HFFc6 (cell line): Measurements from ENCODE around the gene INPP4B. TPM values are rescaled to one million over a fixed set of nuclear protein-coding genes. Genes with fewer than 3 reads are reported as not detected.

Experiments
- DNase-seq: peaks from one replicate; pipeline ENCODE4 v3.0.0-alpha.2; 2018
- H3K27ac Mint-ChIP-seq: 2 replicates; pipeline ENCODE4 v1.8.0; 2020; ENCODE audit warnings: mild to moderate bottlenecking, mixed read lengths
- H3K27me3 Mint-ChIP-seq: 2 replicates; pipeline ENCODE4 v1.8.0; 2021; ENCODE audit warnings: mild to moderate bottlenecking, moderate library complexity, mixed read lengths; ENCODE audit not compliant: insufficient read depth
- H3K36me3 Mint-ChIP-seq: 2 replicates; pipeline ENCODE4 v1.8.0; 2021; ENCODE audit warnings: low read depth, mixed read lengths
- H3K4me1 Mint-ChIP-seq: 2 replicates; pipeline ENCODE4 v1.8.0; 2020; ENCODE audit warnings: low read depth, mixed read lengths
- H3K4me3 Mint-ChIP-seq: 2 replicates; pipeline ENCODE4 v1.8.0; 2020; ENCODE audit warnings: mild to moderate bottlenecking, moderate library complexity, mixed read lengths
- H3K9me3 Mint-ChIP-seq: 2 replicates; pipeline ENCODE4 v1.8.0; 2020; ENCODE audit warnings: mild to moderate bottlenecking, mixed read lengths
- total RNA-seq, 6 experiments: library from RNA; stranded (reverse); fragmentation: NEBNext Ultra II Directional; extraction: Animal tissue kit (Norgen Biotek cat#: 25700); gene quantifications; 2 replicates in 1 of 6; 3 replicates in 5 of 6; pipeline ENCODE4 v1.2.3, GENCODE V29; 2021
- TF ChIP-seq, protein P1 (sequence below): fragments of 200-600 bp; sonication (generic); IDR thresholded peaks from 2 replicates; pipeline ENCODE4 v1.5.0; 2021; ENCODE audit warnings: antibody characterized with exemption, mild to moderate bottlenecking

INPP4B gene
- total RNA-seq, 6 experiments from 2014 or later, result 36.1 to 48.9 (median 40.1) TPM

DNA sequence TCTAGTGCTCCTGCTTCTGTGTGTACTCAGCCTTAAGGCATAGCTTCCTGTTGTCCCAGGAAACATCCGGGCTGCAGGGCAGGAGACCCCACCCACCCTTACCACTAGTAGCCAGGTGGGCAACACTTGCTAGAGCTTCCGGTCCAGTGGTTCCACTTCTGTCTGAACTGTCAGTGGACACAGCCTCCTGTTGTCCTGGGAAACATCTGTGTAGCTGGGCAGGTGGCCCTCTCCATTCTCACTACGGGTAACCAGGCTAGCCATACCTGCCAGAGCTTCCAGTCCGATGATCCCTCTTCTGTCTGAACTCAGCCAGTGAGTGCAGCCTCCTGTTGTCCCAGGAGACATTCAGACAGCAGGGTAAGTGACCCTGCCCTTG lies 372.2 kb downstream of the INPP4B start:
- Mint-ChIP-seq H3K4me3 (no peak overlapping the region), H3K4me1 (peaks cover 24% of the 10 kb centered on the region), H3K27ac (no peak overlapping the region), H3K27me3 (no peaks in the 10 kb centered on the region; the same call in none of the 2 replicates), H3K36me3 (no peaks in the 10 kb centered on the region), H3K9me3 (no peaks in the 10 kb centered on the region)
- no peak for DNase-seq
- TF ChIP-seq, protein P1, sequence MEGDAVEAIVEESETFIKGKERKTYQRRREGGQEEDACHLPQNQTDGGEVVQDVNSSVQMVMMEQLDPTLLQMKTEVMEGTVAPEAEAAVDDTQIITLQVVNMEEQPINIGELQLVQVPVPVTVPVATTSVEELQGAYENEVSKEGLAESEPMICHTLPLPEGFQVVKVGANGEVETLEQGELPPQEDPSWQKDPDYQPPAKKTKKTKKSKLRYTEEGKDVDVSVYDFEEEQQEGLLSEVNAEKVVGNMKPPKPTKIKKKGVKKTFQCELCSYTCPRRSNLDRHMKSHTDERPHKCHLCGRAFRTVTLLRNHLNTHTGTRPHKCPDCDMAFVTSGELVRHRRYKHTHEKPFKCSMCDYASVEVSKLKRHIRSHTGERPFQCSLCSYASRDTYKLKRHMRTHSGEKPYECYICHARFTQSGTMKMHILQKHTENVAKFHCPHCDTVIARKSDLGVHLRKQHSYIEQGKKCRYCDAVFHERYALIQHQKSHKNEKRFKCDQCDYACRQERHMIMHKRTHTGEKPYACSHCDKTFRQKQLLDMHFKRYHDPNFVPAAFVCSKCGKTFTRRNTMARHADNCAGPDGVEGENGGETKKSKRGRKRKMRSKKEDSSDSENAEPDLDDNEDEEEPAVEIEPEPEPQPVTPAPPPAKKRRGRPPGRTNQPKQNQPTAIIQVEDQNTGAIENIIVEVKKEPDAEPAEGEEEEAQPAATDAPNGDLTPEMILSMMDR, result no peak

DNA sequence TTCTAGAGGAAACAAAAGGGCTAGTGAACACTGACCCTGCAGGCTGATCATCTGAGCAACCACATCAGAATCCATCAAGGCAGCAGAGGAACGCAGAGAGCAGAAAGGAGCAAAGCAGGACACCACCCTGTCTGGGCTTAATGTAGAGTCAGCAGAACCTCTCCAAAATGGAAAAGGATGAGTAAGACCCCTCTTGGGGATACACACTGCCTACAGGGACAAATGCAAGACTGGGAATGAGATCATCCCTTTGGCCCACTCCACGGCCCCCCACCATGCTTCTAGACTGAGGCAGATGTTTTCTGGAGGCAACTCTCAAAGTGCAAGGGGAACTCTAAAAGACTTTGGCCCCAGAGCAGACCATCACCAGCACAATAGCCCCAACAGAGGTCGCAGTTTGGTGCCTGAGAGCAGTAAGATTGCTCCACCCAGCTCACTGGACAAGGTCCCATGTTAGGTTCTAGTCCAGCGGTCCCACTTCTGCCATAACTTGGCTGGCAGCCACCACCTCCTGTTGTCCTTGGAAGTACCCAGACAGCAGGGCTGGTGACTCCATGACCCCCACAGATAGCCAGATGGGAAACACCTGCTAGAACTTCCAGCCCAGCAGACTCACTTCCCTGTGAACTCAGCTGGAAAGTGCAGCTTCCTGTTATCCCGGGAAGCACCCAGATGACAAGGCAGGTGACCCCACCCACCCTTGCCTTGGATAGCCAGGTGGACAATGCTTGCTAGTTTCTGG lies 372.7 kb downstream of the INPP4B start:
- Mint-ChIP-seq H3K4me3 (no peak overlapping the region), H3K4me1 (peaks cover 24% of the 10 kb centered on the region), H3K36me3 (no peaks in the 10 kb centered on the region), H3K27me3 (no peaks in the 10 kb centered on the region; the same call in 1 of the 2 replicates), H3K9me3 (no peaks in the 10 kb centered on the region), H3K27ac (no peak overlapping the region)
- no peak for DNase-seq
- TF ChIP-seq, protein P1, result no peak

DNA sequence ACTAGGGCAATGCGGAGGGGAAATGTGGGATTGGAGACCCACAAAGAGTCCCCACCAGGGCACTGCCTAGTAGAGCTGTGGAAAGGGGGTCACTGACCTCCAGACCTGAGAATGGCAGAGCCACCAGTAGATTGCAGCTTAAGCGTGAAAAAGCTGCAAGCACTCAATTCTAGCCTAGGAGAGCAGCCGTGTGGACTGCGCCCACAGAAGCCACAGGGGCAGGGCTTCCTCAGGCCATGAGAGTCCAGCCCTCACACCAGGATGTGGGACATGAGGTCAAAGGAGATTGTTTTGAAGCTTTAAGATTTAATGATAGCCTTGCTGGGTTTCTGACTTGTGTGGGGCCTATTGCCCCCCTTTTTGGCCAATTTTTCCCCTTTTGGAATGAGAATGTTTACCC lies 379.0 kb downstream of the INPP4B start:
- Mint-ChIP-seq H3K27me3 (no peaks in the 10 kb centered on the region), H3K36me3 (no peaks in the 10 kb centered on the region), H3K27ac (no peak overlapping the region), H3K4me1 (no peaks in the 10 kb centered on the region), H3K9me3 (no peaks in the 10 kb centered on the region), H3K4me3 (no peak overlapping the region)
- DNase-seq, result no peak
- TF ChIP-seq, protein P1, result no peak

DNA sequence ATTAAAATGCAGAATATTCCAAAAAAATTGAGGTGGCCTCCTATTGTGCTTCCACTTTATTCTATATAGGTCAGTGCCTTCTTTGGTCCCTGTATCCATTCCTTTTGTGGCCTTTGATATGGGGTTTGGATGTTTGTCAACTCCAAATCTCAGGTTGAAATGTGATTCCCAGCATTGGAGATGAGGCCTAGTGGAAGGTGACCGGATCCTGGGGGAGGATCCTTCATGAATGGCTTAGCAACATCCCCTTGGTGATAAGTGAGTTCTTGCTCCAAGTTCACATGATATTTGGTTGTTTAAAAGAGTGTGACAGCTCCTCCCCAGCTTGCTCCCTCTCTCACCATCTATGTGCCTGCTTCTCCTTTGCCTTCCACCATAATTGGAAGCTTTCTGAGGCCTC lies 380.6 kb downstream of the INPP4B start:
- no peak overlapping the region for H3K4me3 Mint-ChIP-seq
- H3K27me3 Mint-ChIP-seq, result no peaks in the 10 kb centered on the region
- no peak overlapping the region for H3K27ac Mint-ChIP-seq
- DNase-seq, result no peak
- no peaks in the 10 kb centered on the region for H3K36me3 Mint-ChIP-seq
- TF ChIP-seq, protein P1, result no peak
- peaks cover 3% of the 10 kb centered on the region for H3K4me1 Mint-ChIP-seq
- H3K9me3 Mint-ChIP-seq, result no peaks in the 10 kb centered on the region

DNA sequence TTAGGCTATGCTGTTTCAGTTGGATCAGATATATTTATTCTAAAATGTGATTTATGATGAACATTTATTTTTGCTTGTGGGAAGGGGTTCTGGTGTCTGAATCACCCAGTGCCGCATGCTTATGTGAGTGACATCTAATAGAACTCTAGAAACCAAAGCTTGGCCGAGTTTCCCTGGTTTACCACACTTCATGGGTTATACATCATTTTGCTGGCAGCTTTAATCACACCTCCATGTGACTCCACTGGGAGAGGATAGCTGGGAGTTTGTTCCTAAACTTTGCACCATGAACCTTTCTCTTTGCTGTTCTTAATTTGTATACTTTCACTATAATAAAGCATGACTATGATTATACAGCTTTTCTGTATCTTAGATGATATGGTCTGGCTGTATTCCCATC lies 382.9 kb downstream of the INPP4B start:
- Mint-ChIP-seq H3K4me1 (peaks cover 20% of the 10 kb centered on the region), H3K27me3 (no peaks in the 10 kb centered on the region), H3K4me3 (no peak overlapping the region), H3K27ac (no peak overlapping the region), H3K36me3 (no peaks in the 10 kb centered on the region), H3K9me3 (no peaks in the 10 kb centered on the region)
- DNase-seq, result no peak
- TF ChIP-seq, protein P1, result no peak
